Thyroid gland (tissue), 4 donors: ENCODE measurements around the gene PEX14. TPM values are rescaled to one million over a fixed set of nuclear protein-coding genes. Genes with fewer than 3 reads are reported as not detected.

ENCODE experiments used
- DNase-seq, 2 donors: peaks; one replicate each; pipeline ENCODE4 v3.0.0-alpha.2; 2019
- H3K27ac ChIP-seq, 3 donors: fragments of 200-600 bp; sonication (generic); 1 replicate in 2 of 3; 2 replicates in 1 of 3; pipeline ENCODE4 v1.5.1; 2016 to 2019; ENCODE audit warnings: mild to moderate bottlenecking in 1 of 3, moderate library complexity in 1 of 3
- H3K27me3 ChIP-seq: fragments of 200-600 bp; sonication (generic); one replicate; pipeline ENCODE4 v1.5.1; 2019
- H3K36me3 ChIP-seq, 2 donors: fragments of 200-600 bp; sonication (generic); one replicate each; pipeline ENCODE4 v1.5.1; 2016 to 2019
- H3K4me1 ChIP-seq, 2 donors: fragments of 200-600 bp; sonication (generic); one replicate each; pipeline ENCODE4 v1.5.1; 2017 to 2019
- H3K4me3 ChIP-seq, 3 donors: fragments of 200-600 bp; sonication (generic); replicated peaks in 1 of 3; 1 replicate in 2 of 3; 2 replicates in 1 of 3; pipeline ENCODE4 v1.5.1; 2016; ENCODE audit warnings: mild to moderate bottlenecking in 1 of 3
- H3K9me3 ChIP-seq: fragments of 200-600 bp; sonication (generic); one replicate; pipeline ENCODE4 v1.5.1; 2017
- CTCF ChIP-seq, 6 experiments: fragments of 200-600 bp in 3 of 6; fragments of 450-650 bp in 3 of 6; sonication (generic) in 3 of 6; IDR thresholded peaks; one replicate each; pipeline ENCODE4 v1.5.1; 2016 to 2019; ENCODE audit warnings: antibody characterized with exemption in 6 of 6, mild to moderate bottlenecking in 2 of 6, inconsistent platforms in 1 of 6, moderate library complexity in 1 of 6
- POLR2A ChIP-seq, 2 donors: fragments of 450-650 bp; IDR thresholded peaks; one replicate each; pipeline ENCODE4 v1.6.1; 2017; ENCODE audit warnings: antibody characterized with exemption in 2 of 2, mild to moderate bottlenecking in 2 of 2, moderate library complexity in 1 of 2
- WGBS, 2 donors: methylation state at CpG; one replicate each; pipeline ENCODE4 v1.1.5; 2017; 5-methylcytosine and 5-hydroxymethylcytosine counted together
- intact Hi-C: fragments of 100-400 bp; cut with DNase I; formaldehyde crosslinking; loops from one replicate; pipeline ENCODE4 v1.15.1; 2023
- total RNA-seq, 4 donors: library from RNA; depleted of rRNA; stranded (reverse); fragments of >200 nt; gene quantifications; one replicate each; pipeline ENCODE4 v1.2.3, GENCODE V29; 2016

The PEX14 gene
- total RNA-seq, 4 donors from 2014 or later = 14.0 to 28.4 (median 20.7) TPM

- Histone ChIP-seq H3K4me3 (no peak overlapping the region), H3K9me3 (no peaks in the 10 kb centered on the region), H3K36me3 (no peaks in the 10 kb centered on the region), H3K27ac (peak overlapping the region in 1 of 3 donors; percentile 90), H3K27me3 (no peaks in the 10 kb centered on the region), H3K4me1 (peaks cover 62 to 78% of the 10 kb centered on the region in 2 donors)
- intact Hi-C loops = no loop called here
- TF ChIP-seq CTCF (IDR thresholded peaks at IDR 0.05) (no peak), POLR2A (IDR thresholded peaks at IDR 0.05) (no peak)
- no peak for DNase-seq
- WGBS, 2 donors = 88 to 93% methylated on average over 7 to 9 of the region's 12 CpGs
These were observed 194.8 kb downstream of the PEX14 start for GRCh38 chr1:10669570-10669969.

GRCh38 chr1:10670190-10670589, 195.4 kb downstream of the PEX14 start:
- TF ChIP-seq POLR2A (IDR thresholded peaks at IDR 0.05) (no peak), CTCF (IDR thresholded peaks at IDR 0.05) (no peak)
- Histone ChIP-seq H3K27me3 (no peaks in the 10 kb centered on the region), H3K4me1 (peaks cover 67 to 82% of the 10 kb centered on the region in 2 donors), H3K36me3 (no peaks in the 10 kb centered on the region), H3K4me3 (no peak overlapping the region), H3K9me3 (no peaks in the 10 kb centered on the region), H3K27ac (peak overlapping the region in 1 of 3 donors; percentile 90)
- 92 to 97% methylated on average over 6 to 10 of the region's 10 CpGs for WGBS, 2 donors
- DNase-seq = no peak
- intact Hi-C loops = no loop called here

- WGBS, 2 donors = 63 to 72% methylated on average over 18 of the region's 18 CpGs
- Histone ChIP-seq H3K4me3 (no peak overlapping the region), H3K9me3 (no peaks in the 10 kb centered on the region), H3K27me3 (no peaks in the 10 kb centered on the region), H3K4me1 (peaks cover 69 to 82% of the 10 kb centered on the region in 2 donors), H3K36me3 (no peaks in the 10 kb centered on the region), H3K27ac (peak overlapping the region; percentile 33 to 84 (median 78))
- no peak for DNase-seq
- intact Hi-C loops = no loop called here
- TF ChIP-seq POLR2A (IDR thresholded peaks at IDR 0.05) (no peak), CTCF (IDR thresholded peaks at IDR 0.05) (no peak)
These were observed 196.3 kb downstream of the PEX14 start for GRCh38 chr1:10671090-10671489.

GRCh38 chr1:10671622-10672342, 197.0 kb downstream of the PEX14 start:
- no peaks in the 10 kb centered on the region for H3K27me3 ChIP-seq
- intact Hi-C loops = no loop called here
- no peak overlapping the region for H3K4me3 ChIP-seq
- peak overlapping the region; percentile 33 to 84 (median 78) for H3K27ac ChIP-seq
- no peaks in the 10 kb centered on the region for H3K36me3 ChIP-seq
- H3K9me3 ChIP-seq = no peaks in the 10 kb centered on the region
- TF ChIP-seq CTCF (IDR thresholded peaks at IDR 0.05) = no peak
- TF ChIP-seq POLR2A (IDR thresholded peaks at IDR 0.05) = no peak
- DNase-seq = peak; percentile 70 to 75
- peaks cover 67 to 78% of the 10 kb centered on the region in 2 donors for H3K4me1 ChIP-seq
- WGBS, 2 donors = 23 to 37% methylated on average over 15 to 24 of the region's 27 CpGs

- DNase-seq = no peak
- WGBS, 2 donors = 62 to 63% methylated on average over 35 of the region's 35 CpGs
- H3K27me3 ChIP-seq = no peaks in the 10 kb centered on the region
- TF ChIP-seq CTCF (IDR thresholded peaks at IDR 0.05) (no peak), POLR2A (IDR thresholded peaks at IDR 0.05) (no peak)
- H3K4me3 ChIP-seq = no peak overlapping the region
- peaks cover 73 to 78% of the 10 kb centered on the region in 2 donors for H3K4me1 ChIP-seq
- intact Hi-C loops = no loop called here
- no peaks in the 10 kb centered on the region for H3K36me3 ChIP-seq
- H3K27ac ChIP-seq = peak overlapping the region; percentile 78 to 90 (median 84)
- H3K9me3 ChIP-seq = no peaks in the 10 kb centered on the region
These were observed 197.7 kb downstream of the PEX14 start for GRCh38 chr1:10672343-10673050.
